ENCODE data around the gene NEUROG2.

GRCh38 chr4:112545346-112545745 lies 29.4 kb upstream of the NEUROG2 start:
- TF ChIP-seq, protein P1, sequence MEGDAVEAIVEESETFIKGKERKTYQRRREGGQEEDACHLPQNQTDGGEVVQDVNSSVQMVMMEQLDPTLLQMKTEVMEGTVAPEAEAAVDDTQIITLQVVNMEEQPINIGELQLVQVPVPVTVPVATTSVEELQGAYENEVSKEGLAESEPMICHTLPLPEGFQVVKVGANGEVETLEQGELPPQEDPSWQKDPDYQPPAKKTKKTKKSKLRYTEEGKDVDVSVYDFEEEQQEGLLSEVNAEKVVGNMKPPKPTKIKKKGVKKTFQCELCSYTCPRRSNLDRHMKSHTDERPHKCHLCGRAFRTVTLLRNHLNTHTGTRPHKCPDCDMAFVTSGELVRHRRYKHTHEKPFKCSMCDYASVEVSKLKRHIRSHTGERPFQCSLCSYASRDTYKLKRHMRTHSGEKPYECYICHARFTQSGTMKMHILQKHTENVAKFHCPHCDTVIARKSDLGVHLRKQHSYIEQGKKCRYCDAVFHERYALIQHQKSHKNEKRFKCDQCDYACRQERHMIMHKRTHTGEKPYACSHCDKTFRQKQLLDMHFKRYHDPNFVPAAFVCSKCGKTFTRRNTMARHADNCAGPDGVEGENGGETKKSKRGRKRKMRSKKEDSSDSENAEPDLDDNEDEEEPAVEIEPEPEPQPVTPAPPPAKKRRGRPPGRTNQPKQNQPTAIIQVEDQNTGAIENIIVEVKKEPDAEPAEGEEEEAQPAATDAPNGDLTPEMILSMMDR (conservative IDR thresholded peaks at IDR 0.05; ENCODE audit: low read depth, low read length), result no peak
- no peak for TF ChIP-seq EZH2 (IDR thresholded peaks at IDR 0.05; ENCODE audit: borderline replicate concordance, low read depth, low read length, poor library complexity, severe bottlenecking)
